GM21786 (cell line): ENCODE results near the gene SOCS6.

ENCODE experiments used
- ATAC-seq: cut with Tn5 transposase; IDR thresholded peaks from one replicate; pipeline ENCODE4 v1.9.1; 2021; ENCODE audit not compliant: unreplicated experiment

Gene SOCS6

GRCh38 chr18:70289351-70290312, 787 bp downstream of the SOCS6 start:
- peak; percentile 45 for ATAC-seq

DNA sequence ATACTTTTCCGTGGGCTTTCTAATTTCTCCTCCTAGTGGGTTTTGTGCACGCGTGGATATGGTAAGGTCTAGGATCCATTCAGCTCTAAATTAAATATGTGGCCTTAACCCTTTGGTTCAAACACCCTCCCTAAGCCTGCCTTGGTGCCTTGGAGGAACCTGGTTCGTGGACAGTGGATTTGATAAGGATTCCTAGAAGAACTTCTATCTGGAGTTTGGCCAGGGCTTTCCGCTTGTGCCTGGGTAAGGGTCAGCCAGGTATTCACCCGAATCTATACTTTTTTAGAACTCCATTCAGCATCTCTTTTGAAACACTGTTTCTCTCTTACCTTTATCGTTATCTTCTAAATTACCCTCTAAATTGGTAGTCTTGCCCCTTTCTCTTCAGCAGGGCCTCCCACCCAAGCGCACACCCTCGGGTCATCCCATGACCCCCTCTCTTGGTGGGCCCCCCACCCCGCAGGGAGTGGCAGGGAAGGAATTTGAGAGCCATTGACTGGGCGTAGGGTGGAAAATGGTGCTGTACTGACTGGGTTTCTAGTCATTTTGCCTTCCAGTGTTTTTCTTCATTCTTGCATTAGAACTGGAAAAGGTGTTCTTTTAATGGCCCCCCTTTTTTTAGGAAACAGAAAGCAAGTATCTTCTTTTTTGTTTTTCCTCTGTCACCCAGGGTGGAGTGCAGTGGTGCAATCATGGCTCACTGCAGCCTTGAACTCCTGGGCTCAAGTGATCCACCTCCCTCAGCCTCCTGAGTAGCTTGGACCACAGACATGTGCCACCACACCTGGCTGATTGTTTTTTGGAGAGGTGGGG, 1.8 kb downstream of the SOCS6 start:
- ATAC-seq: no peak

DNA sequence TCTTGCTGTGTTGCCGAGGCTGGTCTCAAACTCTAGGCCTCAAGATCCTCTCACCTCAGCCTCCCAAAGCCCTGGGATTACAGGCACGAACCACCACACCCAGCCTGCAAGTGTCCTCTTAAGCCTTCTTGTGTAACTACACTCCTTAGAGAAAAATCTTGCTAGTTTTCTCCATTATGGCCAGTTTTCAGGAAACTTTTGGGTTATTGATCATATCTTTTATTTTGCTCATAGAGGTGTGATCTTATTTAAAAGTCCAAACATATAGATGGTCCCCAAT, 2.4 kb downstream of the SOCS6 start:
- ATAC-seq: no peak

DNA sequence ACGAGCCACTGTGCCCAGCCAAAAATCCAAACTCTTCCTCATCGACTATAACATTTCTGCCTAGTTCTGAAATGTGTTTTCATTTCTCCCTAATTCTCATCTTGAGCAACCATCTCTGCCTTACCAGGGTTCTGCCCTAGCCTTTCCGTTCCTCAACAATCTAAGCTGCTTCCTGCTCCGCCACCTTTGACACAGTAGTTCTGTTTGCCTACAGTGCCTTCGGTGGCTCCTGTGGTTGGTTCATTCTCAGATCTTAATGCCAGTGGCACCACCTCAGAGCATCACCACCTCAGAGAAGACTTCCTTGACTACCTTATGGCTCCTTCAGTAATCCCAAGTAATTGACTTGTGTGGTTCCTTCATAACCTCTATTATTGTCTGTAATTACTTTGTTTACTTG, 3.8 kb downstream of the SOCS6 start:
- ATAC-seq: no peak

DNA sequence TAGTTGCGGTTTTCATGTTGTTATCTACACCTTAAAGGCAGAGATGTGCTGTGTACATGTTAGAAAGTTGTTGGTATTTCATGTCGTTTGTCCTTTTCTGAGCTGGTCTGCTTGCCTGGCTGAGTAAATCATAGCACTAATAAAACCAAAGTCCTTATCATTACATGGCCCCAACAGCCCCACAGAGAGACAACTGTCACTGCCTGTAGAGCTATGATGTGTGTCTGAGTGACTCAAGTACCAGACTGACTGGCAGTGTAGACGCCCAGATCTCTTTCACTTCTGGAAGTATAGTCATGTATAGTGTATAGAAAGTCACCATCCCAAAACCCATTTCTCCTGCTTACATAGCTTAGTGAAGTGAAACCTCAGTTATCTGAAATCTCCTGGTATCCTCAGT, 4.3 kb downstream of the SOCS6 start:
- ATAC-seq: no peak

- no peak for ATAC-seq
These were observed 5.8 kb downstream of the SOCS6 start for GRCh38 chr18:70294471-70295191.

- no peak for ATAC-seq
These were observed 6.6 kb downstream of the SOCS6 start for GRCh38 chr18:70295192-70296188.

GRCh38 chr18:70296289-70296688, 7.4 kb downstream of the SOCS6 start:
- ATAC-seq: no peak

DNA sequence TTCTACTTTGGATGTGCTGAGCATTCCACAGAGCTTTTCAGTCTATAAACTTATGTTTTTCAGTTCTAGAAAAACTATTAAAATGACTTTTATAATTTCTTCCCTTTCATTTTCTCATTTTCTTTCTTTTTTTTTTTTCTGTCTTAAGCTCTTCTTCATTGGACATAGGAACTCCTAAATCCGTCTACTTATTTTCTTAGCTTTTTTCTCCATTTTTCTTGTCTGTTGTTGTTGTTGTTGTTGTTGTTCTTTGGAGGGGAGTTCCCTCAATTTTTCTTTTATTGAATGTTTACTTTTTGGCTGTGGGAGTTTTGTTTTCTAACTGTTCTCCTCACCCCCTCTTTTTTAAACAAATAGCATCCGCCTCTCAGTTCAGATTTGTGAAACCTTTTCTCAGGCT, 7.9 kb downstream of the SOCS6 start:
- ATAC-seq: no peak

- no peak for ATAC-seq
These were observed 10.5 kb downstream of the SOCS6 start for GRCh38 chr18:70299393-70299792.

- no peak for ATAC-seq
These were observed 12.8 kb downstream of the SOCS6 start for GRCh38 chr18:70301667-70302066.

DNA sequence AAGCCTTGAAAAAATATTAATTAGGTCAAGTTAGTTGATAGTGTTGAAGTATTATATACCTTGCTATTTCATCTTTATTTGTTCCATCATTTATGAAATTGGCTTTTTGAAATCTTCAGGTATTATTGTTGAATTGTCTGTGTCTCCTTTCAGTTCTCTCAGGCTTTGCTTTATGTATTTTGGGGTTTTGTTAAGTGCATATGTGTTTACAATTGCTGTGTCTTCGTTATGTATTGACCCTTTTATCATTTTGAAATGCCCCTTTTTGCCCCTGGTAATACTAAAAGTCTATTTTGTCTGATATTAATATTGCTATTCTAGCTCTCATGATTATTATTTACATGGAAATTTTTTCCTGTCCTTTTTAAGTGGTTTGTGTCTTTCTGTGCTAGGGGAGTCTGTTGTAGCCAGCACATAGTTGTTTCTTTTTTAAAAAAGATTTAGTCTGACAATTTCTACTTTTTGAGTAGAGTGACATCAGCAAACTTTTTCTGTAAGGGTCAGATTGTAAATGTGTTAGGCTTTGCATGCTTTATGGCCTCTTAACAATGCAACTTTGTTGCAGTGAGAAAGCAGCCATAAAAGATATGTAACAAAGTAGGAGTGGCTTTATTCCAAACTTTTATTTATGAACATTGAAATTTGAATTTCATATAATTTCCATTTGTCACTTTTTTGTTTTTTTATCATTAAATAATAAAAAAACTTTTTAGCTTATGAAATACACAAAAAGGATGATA, 19.9 kb downstream of the SOCS6 start:
- ATAC-seq: no peak

- ATAC-seq: no peak
These were observed 21.9 kb downstream of the SOCS6 start for GRCh38 chr18:70310560-70311320.

- no peak for ATAC-seq
These were observed 22.9 kb downstream of the SOCS6 start for GRCh38 chr18:70311726-70312125.

- no peak for ATAC-seq
These were observed 24.8 kb downstream of the SOCS6 start for GRCh38 chr18:70313640-70314039.

DNA sequence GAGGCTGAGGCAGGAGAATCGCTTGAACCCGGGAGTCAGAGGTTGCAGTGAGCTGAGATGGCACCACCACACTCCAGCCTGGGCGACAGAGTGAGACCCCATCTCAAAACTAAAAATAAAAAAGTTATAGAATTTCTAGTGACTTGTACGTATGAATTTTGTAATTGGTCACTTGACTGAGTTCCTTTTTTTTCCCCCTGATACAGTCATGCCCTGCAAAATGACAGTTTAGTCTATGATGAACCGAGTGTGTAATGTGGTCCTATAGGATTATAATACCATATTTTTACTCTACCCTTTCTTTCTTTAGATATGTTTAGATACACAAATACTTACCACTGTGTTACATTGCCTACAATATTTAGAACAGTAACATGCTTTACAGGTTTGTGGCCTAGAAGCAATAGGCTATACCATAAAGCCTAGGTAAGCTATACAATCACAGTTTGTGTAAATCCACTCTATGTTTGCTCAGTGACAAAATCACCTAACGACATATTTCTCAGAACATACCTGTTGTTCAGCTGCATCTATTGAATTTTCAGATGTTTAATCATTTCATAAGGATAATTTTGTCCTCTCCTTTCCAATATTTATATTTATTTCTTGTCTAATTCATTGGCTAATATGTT, 25.4 kb downstream of the SOCS6 start:
- ATAC-seq: no peak

DNA sequence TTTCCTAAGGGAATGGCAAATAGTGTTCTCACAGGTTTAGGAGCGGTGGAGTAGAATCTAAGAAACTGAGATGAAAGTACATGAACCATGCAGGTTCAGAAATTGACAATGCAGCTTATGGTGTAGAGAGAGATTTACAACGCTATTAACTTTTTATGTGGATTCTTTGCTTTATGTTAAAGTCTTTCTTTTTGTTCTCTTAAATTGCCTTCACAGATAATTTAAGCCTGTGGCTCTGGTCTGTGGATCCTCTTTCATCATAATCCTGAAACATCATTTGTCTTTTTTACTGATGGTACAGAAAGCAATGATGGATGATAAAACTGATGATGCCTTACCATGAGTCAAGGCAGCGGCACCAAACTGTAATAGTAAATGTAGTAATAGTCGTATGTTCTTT, 30.3 kb downstream of the SOCS6 start:
- ATAC-seq: no peak

- no peak for ATAC-seq
These were observed 32.8 kb downstream of the SOCS6 start for GRCh38 chr18:70321616-70322015.
